ENCODE measurements around the gene FAM187B.

GRCh38 chr19:35214766-35215422, 13.6 kb downstream of the FAM187B start:
- TF ChIP-seq CTCF (IDR thresholded peaks at IDR 0.05 in 4 of 5, conservative IDR thresholded peaks at IDR 0.05 in 1 of 5) (no peak), POLR2A (IDR thresholded peaks at IDR 0.05) (no peak)
